ENCODE data around the gene CPT1C. TPM values are rescaled to one million over a fixed set of nuclear protein-coding genes. Genes with fewer than 3 reads are reported as not detected.

The CPT1C gene
- total RNA-seq, 4 donors from 2014 or later = 1.8 to 5.9 (median 4.8) TPM

DNA sequence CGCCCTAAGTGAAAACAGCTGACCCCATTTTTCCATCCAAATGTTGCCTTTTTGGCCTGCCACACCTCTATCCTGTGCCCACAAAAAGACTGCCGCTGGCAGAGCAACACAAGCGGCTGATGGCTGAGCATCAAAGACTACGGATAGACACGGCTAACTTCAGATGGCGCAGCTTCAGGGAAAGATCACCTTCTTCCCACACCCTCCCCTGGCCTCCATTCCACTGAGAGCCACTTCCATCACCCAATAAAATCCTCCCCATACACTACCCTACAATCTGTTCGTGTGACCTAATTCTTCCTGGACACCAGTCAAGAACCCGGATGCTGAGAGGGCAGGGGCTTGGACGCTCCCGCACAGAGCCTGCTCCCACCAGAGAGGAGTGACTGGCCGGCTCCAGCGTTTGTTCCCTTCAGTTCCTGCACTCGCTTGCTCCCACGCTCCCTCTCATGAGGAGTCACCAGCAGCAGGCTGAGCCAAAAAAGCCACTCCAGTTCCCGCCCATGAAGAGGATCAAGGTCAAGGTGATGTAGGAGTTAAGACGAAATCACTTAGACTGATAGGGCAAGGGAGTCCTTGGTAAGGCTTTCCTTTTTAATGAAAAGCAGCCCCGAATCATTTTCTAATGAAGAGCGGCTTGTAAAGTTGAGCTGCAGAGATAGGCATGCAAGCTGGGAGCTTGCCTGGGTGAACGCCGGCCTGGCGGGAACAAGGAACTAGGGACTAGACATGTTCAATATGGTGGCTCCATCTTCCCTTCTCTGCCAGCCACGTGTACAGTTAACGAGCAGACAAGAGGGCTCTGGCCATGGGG lies 36.5 kb downstream of the CPT1C start:
- DNase-seq (ENCODE audit: low spot score) (no peak), ATAC-seq (ENCODE audit: low FRiP score) (peak; percentile 90)
- TF ChIP-seq, protein P1, sequence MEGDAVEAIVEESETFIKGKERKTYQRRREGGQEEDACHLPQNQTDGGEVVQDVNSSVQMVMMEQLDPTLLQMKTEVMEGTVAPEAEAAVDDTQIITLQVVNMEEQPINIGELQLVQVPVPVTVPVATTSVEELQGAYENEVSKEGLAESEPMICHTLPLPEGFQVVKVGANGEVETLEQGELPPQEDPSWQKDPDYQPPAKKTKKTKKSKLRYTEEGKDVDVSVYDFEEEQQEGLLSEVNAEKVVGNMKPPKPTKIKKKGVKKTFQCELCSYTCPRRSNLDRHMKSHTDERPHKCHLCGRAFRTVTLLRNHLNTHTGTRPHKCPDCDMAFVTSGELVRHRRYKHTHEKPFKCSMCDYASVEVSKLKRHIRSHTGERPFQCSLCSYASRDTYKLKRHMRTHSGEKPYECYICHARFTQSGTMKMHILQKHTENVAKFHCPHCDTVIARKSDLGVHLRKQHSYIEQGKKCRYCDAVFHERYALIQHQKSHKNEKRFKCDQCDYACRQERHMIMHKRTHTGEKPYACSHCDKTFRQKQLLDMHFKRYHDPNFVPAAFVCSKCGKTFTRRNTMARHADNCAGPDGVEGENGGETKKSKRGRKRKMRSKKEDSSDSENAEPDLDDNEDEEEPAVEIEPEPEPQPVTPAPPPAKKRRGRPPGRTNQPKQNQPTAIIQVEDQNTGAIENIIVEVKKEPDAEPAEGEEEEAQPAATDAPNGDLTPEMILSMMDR (IDR thresholded peaks at IDR 0.05) = no peak

DNA sequence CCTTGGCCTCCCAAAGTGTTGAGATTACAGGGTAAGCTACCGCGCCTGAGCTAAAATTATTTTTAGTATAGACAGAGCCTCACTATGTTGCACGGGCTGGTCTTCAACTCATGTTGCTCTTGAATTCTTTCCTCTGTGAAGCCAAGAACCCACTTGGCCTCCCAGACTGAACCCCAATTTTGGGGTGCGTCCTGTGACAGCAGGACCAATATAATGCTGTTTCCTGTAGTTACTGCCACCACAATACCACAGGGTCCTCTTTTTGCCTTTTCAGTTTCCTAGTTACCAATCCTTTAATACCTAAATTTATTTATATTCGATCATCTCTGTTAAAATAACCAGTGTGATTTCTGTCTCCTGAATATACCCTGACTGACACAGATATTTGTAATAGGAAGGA lies 39.2 kb downstream of the CPT1C start:
- ATAC-seq (ENCODE audit: low FRiP score) (no peak), DNase-seq (ENCODE audit: low spot score) (no peak)
- TF ChIP-seq, protein P1 (IDR thresholded peaks at IDR 0.05) = no peak

DNA sequence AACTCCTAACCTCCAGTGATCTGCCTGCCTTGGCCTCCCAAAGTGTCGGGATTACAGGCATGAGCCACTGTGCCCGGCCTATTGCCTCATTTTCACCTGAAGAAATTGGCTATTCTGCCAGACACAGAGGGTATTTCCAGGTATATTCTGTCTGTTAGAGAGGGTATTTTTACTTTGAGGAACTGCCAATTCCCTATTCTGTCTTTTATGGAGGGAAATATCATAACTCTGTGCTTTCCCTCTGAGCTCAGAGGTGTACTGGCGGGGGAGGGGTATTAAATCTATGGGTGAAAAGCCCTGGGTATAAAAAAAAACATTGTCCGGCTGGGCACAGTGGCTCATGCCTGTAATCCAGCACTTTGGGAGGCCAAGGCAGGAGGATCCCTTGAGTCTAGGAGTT lies 47.4 kb downstream of the CPT1C start:
- ATAC-seq (ENCODE audit: low FRiP score) = no peak

DNA sequence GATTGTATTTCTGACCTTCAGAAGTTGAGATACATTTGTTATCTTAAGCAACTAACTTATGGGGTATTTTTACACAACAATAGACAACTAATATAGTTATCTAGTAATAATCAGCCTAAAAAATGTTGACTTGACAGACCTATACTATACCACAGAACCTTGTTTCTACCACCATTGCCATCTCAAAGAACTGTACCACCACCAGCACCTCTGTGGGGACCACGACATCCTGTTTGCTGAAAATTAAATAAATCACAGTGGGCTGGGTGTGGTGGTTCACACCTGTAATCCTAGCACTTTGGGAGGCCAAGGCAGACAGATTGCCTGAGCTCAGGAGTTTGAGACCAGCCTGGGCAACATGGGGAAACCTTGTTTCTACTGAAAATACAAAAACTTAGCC lies 48.2 kb downstream of the CPT1C start:
- TF ChIP-seq, protein P1 (IDR thresholded peaks at IDR 0.05) = no peak
- no peak for DNase-seq (ENCODE audit: low spot score)
- ATAC-seq (ENCODE audit: low FRiP score) = no peak

More for the DNA sequence above, 47.4 kb downstream of the CPT1C start:
- TF ChIP-seq, protein P1 (IDR thresholded peaks at IDR 0.05) = no peak
- no peak for DNase-seq (ENCODE audit: low spot score)

DNA sequence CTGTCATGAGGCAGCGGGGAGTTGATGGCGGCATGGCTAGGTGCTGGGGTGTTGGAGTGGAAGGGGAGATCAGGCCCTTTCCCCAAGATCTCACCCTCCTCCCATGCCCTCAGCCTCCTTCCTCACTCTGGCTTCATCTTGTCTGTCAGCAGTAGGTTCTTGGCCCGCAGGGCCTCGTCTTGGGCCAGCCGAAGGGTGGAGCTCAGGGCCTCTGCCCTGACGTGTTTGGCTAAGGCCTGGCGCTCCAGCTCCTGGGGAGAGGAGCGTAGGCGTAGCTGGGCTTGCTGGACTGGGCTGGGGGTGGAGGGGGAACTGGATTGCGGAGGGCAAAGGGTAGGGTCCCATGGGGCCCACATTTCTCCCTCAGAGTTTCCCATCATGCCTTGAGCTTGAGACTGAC lies 49.0 kb downstream of the CPT1C start:
- TF ChIP-seq, protein P1 (IDR thresholded peaks at IDR 0.05) = no peak
- DNase-seq (ENCODE audit: low spot score) (no peak), ATAC-seq (ENCODE audit: low FRiP score) (no peak)

DNA sequence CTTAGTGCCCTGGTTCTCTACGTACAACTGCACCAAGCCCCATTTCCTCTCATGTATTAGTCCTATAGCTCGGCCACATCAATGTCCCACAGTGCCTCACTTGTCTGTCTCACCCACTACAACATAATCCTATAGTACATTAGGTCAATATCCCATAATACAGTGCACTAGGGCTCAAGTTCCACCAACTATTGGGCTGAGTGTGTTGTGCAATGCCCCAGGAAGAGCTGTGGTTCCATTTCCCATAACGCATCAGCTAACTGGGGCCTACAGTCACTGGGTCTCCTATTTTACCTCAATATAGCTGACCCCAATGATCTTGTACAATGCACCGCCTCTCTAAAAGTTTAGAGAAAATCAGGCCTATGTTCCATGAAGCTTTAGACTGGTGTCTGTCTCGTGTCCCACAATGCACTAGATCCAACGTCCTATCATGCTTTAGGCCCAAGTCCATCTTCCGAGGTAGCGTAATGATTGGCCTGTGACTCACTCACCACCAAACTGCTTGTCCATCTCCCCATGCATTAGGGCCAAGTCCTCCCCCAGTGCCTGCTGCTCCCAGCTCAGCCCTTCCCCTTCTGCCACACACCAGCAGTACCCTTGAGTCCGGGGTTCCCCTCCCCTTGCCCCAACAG lies 50.4 kb downstream of the CPT1C start:
- no peak for ATAC-seq (ENCODE audit: low FRiP score)
- TF ChIP-seq, protein P1 (IDR thresholded peaks at IDR 0.05) = no peak
- no peak for DNase-seq (ENCODE audit: low spot score)
